ENCODE data around the gene HGD. TPM values are rescaled to one million over a fixed set of nuclear protein-coding genes. Genes with fewer than 3 reads are reported as not detected.
A peak's percentile ranks its signal among the peaks of the same experiment; 100 is the strongest.
"Not testable (repeated sequence)": the region's sequence is repeated elsewhere in the genome, so short reads cannot be mapped to it uniquely, and the experiment has no call there.

HGD gene
- total RNA-seq (under 1 TPM in 1 of 2 donors, not detected in 1; 0.39 TPM), polyA plus RNA-seq (10 to 100 TPM in 1 of 2 donors, 1 to 10 TPM in 1; 1.2 to 10.0 TPM)
- long read RNA-seq, donor 1, partial matches to known transcripts: 0 of 2 reads
- long read RNA-seq, donor 1, other reads (novel, unspliced or antisense): 2 of 2 reads
- long read RNA-seq, donor 2: 0 reads

- ATAC-seq (ENCODE audit: low FRiP score) (no peak), DNase-seq (no peak)
- no peaks in the 10 kb centered on the region for H3K36me3 ChIP-seq (ENCODE audit: control insufficient read depth in 1 of 2, insufficient read depth in 2 of 2, low read length in 1 of 2)
- no peaks in the 10 kb centered on the region for H3K9me3 ChIP-seq (ENCODE audit: control insufficient read depth, low read length)
- intact Hi-C loops (cut with DNase I): no loop called here
- 94% methylated on average over 5 of the region's 5 CpGs for WGBS, 2 donors
- no peak within 1 kb of the TSS for H3K4me3 ChIP-seq (ENCODE audit: low read length in 2 of 2)
- no peak within 1 kb of the TSS for H3K27ac ChIP-seq (ENCODE audit: low read depth in 1 of 2, low read length in 2 of 2)
- peaks cover 0 to 6% of the 10 kb centered on the region in 2 donors for H3K4me1 ChIP-seq (ENCODE audit: control insufficient read depth in 1 of 2, insufficient read depth in 2 of 2, low read length in 2 of 2)
- no peaks in the 10 kb centered on the region for H3K27me3 ChIP-seq (ENCODE audit: control insufficient read depth in 1 of 2, insufficient read depth in 2 of 2, low read length in 1 of 2)
Measured at GRCh38 chr3:120682095-120682681, at the start of gene HGD. HGD (minus strand) TSS chr3:120682239; CDS start chr3:120682111, 128 bp downstream.

- no peak overlapping the region for H3K27ac ChIP-seq (ENCODE audit: low read depth in 1 of 2, low read length in 2 of 2)
- no peaks in the 10 kb centered on the region for H3K4me1 ChIP-seq (ENCODE audit: control insufficient read depth in 1 of 2, insufficient read depth in 2 of 2, low read length in 2 of 2)
- H3K4me3 ChIP-seq (ENCODE audit: low read length in 2 of 2): no peak overlapping the region
- 84 to 86% methylated on average over 4 of the region's 4 CpGs for WGBS, 2 donors
- DNase-seq: no peak
- no peak for ATAC-seq (ENCODE audit: low FRiP score)
- intact Hi-C loops (cut with DNase I): no loop called here
- no peaks in the 10 kb centered on the region for H3K27me3 ChIP-seq (ENCODE audit: control insufficient read depth in 1 of 2, insufficient read depth in 2 of 2, low read length in 1 of 2)
- no peaks in the 10 kb centered on the region for H3K36me3 ChIP-seq (ENCODE audit: control insufficient read depth in 1 of 2, insufficient read depth in 2 of 2, low read length in 1 of 2)
- no peaks in the 10 kb centered on the region for H3K9me3 ChIP-seq (ENCODE audit: control insufficient read depth, low read length)
Measured at GRCh38 chr3:120730576-120731542, 48.8 kb upstream of the HGD start.

- DNase-seq (no peak), ATAC-seq (ENCODE audit: low FRiP score) (no peak)
- no peaks in the 10 kb centered on the region for H3K27me3 ChIP-seq (ENCODE audit: control insufficient read depth in 1 of 2, insufficient read depth in 2 of 2, low read length in 1 of 2)
- intact Hi-C loops (cut with DNase I): no loop called here
- no peaks in the 10 kb centered on the region for H3K9me3 ChIP-seq (ENCODE audit: control insufficient read depth, low read length)
- no peaks in the 10 kb centered on the region for H3K4me1 ChIP-seq (ENCODE audit: control insufficient read depth in 1 of 2, insufficient read depth in 2 of 2, low read length in 2 of 2)
- H3K36me3 ChIP-seq (ENCODE audit: control insufficient read depth in 1 of 2, insufficient read depth in 2 of 2, low read length in 1 of 2): no peaks in the 10 kb centered on the region
- H3K4me3 ChIP-seq (ENCODE audit: low read length in 2 of 2): no peak overlapping the region
- no peak overlapping the region for H3K27ac ChIP-seq (ENCODE audit: low read depth in 1 of 2, low read length in 2 of 2)
- 72 to 79% methylated on average over 1 of the region's 1 CpG for WGBS, 2 donors
Measured at GRCh38 chr3:120726791-120727190, 44.8 kb upstream of the HGD start.

- H3K27me3 ChIP-seq (ENCODE audit: control insufficient read depth in 1 of 2, insufficient read depth in 2 of 2, low read length in 1 of 2); H3K9me3 ChIP-seq (ENCODE audit: control insufficient read depth, low read length); H3K4me3 ChIP-seq (ENCODE audit: low read length in 2 of 2); H3K4me1 ChIP-seq (ENCODE audit: control insufficient read depth in 1 of 2, insufficient read depth in 2 of 2, low read length in 2 of 2); H3K27ac ChIP-seq (ENCODE audit: low read depth in 1 of 2, low read length in 2 of 2); intact Hi-C loops (cut with DNase I); ATAC-seq (ENCODE audit: low FRiP score); H3K36me3 ChIP-seq (ENCODE audit: control insufficient read depth in 1 of 2, insufficient read depth in 2 of 2, low read length in 1 of 2): not testable (repeated sequence)
- 58 to 63% methylated on average over 20 of the region's 20 CpGs for WGBS, 2 donors
- peak in 1 of 2 donors; percentile 60 for DNase-seq
Measured at GRCh38 chr3:120719167-120719834, 37.3 kb upstream of the HGD start.

- no peaks in the 10 kb centered on the region for H3K27me3 ChIP-seq (ENCODE audit: control insufficient read depth in 1 of 2, insufficient read depth in 2 of 2, low read length in 1 of 2)
- DNase-seq (no peak), ATAC-seq (ENCODE audit: low FRiP score) (no peak)
- no peak overlapping the region for H3K27ac ChIP-seq (ENCODE audit: low read depth in 1 of 2, low read length in 2 of 2)
- H3K4me3 ChIP-seq (ENCODE audit: low read length in 2 of 2): no peak overlapping the region
- no peaks in the 10 kb centered on the region for H3K4me1 ChIP-seq (ENCODE audit: control insufficient read depth in 1 of 2, insufficient read depth in 2 of 2, low read length in 2 of 2)
- H3K9me3 ChIP-seq (ENCODE audit: control insufficient read depth, low read length): no peaks in the 10 kb centered on the region
- no peaks in the 10 kb centered on the region for H3K36me3 ChIP-seq (ENCODE audit: control insufficient read depth in 1 of 2, insufficient read depth in 2 of 2, low read length in 1 of 2)
- intact Hi-C loops (cut with DNase I): no loop called here
Measured at GRCh38 chr3:120713262-120713661, 31.2 kb upstream of the HGD start.

GRCh38 chr3:120710369-120710768 lies 28.3 kb upstream of the HGD start:
- intact Hi-C loops (cut with DNase I): no loop called here
- no peaks in the 10 kb centered on the region for H3K36me3 ChIP-seq (ENCODE audit: control insufficient read depth in 1 of 2, insufficient read depth in 2 of 2, low read length in 1 of 2)
- 90 to 96% methylated on average over 1 of the region's 1 CpG for WGBS, 2 donors
- ATAC-seq (ENCODE audit: low FRiP score): no peak
- no peak overlapping the region for H3K4me3 ChIP-seq (ENCODE audit: low read length in 2 of 2)
- no peak for DNase-seq
- no peak overlapping the region for H3K27ac ChIP-seq (ENCODE audit: low read depth in 1 of 2, low read length in 2 of 2)
- no peaks in the 10 kb centered on the region for H3K27me3 ChIP-seq (ENCODE audit: control insufficient read depth in 1 of 2, insufficient read depth in 2 of 2, low read length in 1 of 2)
- H3K9me3 ChIP-seq (ENCODE audit: control insufficient read depth, low read length): no peaks in the 10 kb centered on the region
- H3K4me1 ChIP-seq (ENCODE audit: control insufficient read depth in 1 of 2, insufficient read depth in 2 of 2, low read length in 2 of 2): no peaks in the 10 kb centered on the region

- H3K27ac ChIP-seq (ENCODE audit: low read depth in 1 of 2, low read length in 2 of 2): no peak overlapping the region
- intact Hi-C loops (cut with DNase I): no loop called here
- DNase-seq: no peak
- H3K9me3 ChIP-seq (ENCODE audit: control insufficient read depth, low read length): no peaks in the 10 kb centered on the region
- no peaks in the 10 kb centered on the region for H3K27me3 ChIP-seq (ENCODE audit: control insufficient read depth in 1 of 2, insufficient read depth in 2 of 2, low read length in 1 of 2)
- no peaks in the 10 kb centered on the region for H3K4me1 ChIP-seq (ENCODE audit: control insufficient read depth in 1 of 2, insufficient read depth in 2 of 2, low read length in 2 of 2)
- no peak overlapping the region for H3K4me3 ChIP-seq (ENCODE audit: low read length in 2 of 2)
- no peak for ATAC-seq (ENCODE audit: low FRiP score)
- peaks cover 0 to 3% of the 10 kb centered on the region in 2 donors for H3K36me3 ChIP-seq (ENCODE audit: control insufficient read depth in 1 of 2, insufficient read depth in 2 of 2, low read length in 1 of 2)
Measured at GRCh38 chr3:120708408-120708807, 26.4 kb upstream of the HGD start.

- no peak for DNase-seq
- intact Hi-C loops (cut with DNase I): no loop called here
- Histone ChIP-seq H3K27ac (ENCODE audit: low read depth in 1 of 2, low read length in 2 of 2) (no peak overlapping the region), H3K27me3 (ENCODE audit: control insufficient read depth in 1 of 2, insufficient read depth in 2 of 2, low read length in 1 of 2) (no peaks in the 10 kb centered on the region), H3K4me3 (ENCODE audit: low read length in 2 of 2) (no peak overlapping the region), H3K4me1 (ENCODE audit: control insufficient read depth in 1 of 2, insufficient read depth in 2 of 2, low read length in 2 of 2) (no peaks in the 10 kb centered on the region), H3K36me3 (ENCODE audit: control insufficient read depth in 1 of 2, insufficient read depth in 2 of 2, low read length in 1 of 2) (peaks cover 0 to 3% of the 10 kb centered on the region in 2 donors), H3K9me3 (ENCODE audit: control insufficient read depth, low read length) (no peaks in the 10 kb centered on the region)
- no peak for ATAC-seq (ENCODE audit: low FRiP score)
Measured at GRCh38 chr3:120706950-120707349, 24.9 kb upstream of the HGD start.

Measured in aorta (tissue), 5 donors.